Prostate gland (tissue), 2 donors: ENCODE data around the gene WDR86.

Experiments
- CTCF ChIP-seq, 4 experiments: fragments of 200-600 bp in 2 of 4; fragments of 450-650 bp in 2 of 4; sonication (generic) in 2 of 4; IDR thresholded peaks; 1 replicate in 3 of 4; 2 replicates in 1 of 4; pipeline ENCODE4 v1.5.1; 2016 to 2019; ENCODE audit warnings: antibody characterized with exemption in 4 of 4, mild to moderate bottlenecking in 2 of 4, moderate library complexity in 2 of 4
- POLR2A ChIP-seq: fragments of 450-650 bp; IDR thresholded peaks from one replicate; pipeline ENCODE4 v1.6.1; 2016; ENCODE audit warnings: antibody characterized with exemption, mild to moderate bottlenecking
- POLR2AphosphoS5 ChIP-seq: sonication (generic); formaldehyde crosslinking; IDR thresholded peaks from one replicate; pipeline ENCODE4 v1.6.1; 2017; ENCODE audit warnings: antibody characterized with exemption

GRCh38 chr7:151408498-151408838 lies 1.4 kb downstream of the WDR86 start:
- TF ChIP-seq CTCF (IDR thresholded peaks at IDR 0.05) (no peak), POLR2A (no peak), POLR2AphosphoS5 (no peak)
